Hepatocyte (in vitro differentiated cells): ENCODE results near the gene NOL12. TPM values are rescaled to one million over a fixed set of nuclear protein-coding genes. Genes with fewer than 3 reads are reported as not detected.

Experiments used
- DNase-seq: peaks from one replicate; pipeline ENCODE4 v3.0.0-alpha.2; 2016; ENCODE audit warnings: low spot score
- H2AFZ ChIP-seq: fragments of 200-600 bp; sonication (generic); 2 replicates; pipeline ENCODE4 v1.6.0; 2016; ENCODE audit warnings: antibody characterized with exemption, mild to moderate bottlenecking
- H3K27ac ChIP-seq: fragments of 200-600 bp; sonication (generic); 2 replicates; pipeline ENCODE4 v1.5.1; 2016; ENCODE audit warnings: mild to moderate bottlenecking
- H3K27me3 ChIP-seq: fragments of 200-600 bp; sonication (generic); 2 replicates; pipeline ENCODE4 v1.6.1; 2016
- H3K36me3 ChIP-seq: fragments of 200-600 bp; sonication (generic); replicated peaks from 2 replicates; pipeline ENCODE4 v1.5.1; 2016; ENCODE audit warnings: low read depth; ENCODE audit not compliant: insufficient read depth
- H3K4me1 ChIP-seq: fragments of 200-600 bp; sonication (generic); 2 replicates; pipeline ENCODE4 v1.5.1; 2016; ENCODE audit warnings: mild to moderate bottlenecking, moderate library complexity; ENCODE audit not compliant: insufficient read depth
- H3K4me2 ChIP-seq: fragments of 200-600 bp; sonication (generic); 2 replicates; pipeline ENCODE4 v1.6.0; 2016
- H3K4me3 ChIP-seq: fragments of 200-600 bp; sonication (generic); 2 replicates; pipeline ENCODE4 v1.5.1; 2016; ENCODE audit warnings: mild to moderate bottlenecking
- H3K79me2 ChIP-seq: fragments of 200-600 bp; sonication (generic); 2 replicates; pipeline ENCODE4 v1.6.0; 2017; ENCODE audit warnings: mild to moderate bottlenecking
- H3K9me2 ChIP-seq: fragments of 200-600 bp; sonication (generic); replicated peaks from 2 replicates; pipeline ENCODE4 v1.6.0; 2017; ENCODE audit warnings: mild to moderate bottlenecking; ENCODE audit not compliant: insufficient read depth
- H3K9me3 ChIP-seq: fragments of 200-600 bp; sonication (generic); 2 replicates; pipeline ENCODE4 v1.5.1; 2016; ENCODE audit warnings: low read depth, mild to moderate bottlenecking
- H4K20me1 ChIP-seq: fragments of 200-600 bp; sonication (generic); 2 replicates; pipeline ENCODE4 v1.6.0; 2016; ENCODE audit warnings: mild to moderate bottlenecking; ENCODE audit not compliant: insufficient read depth, poor library complexity, severe bottlenecking
- CTCF ChIP-seq: fragments of 200-600 bp; sonication (generic); IDR thresholded peaks from 2 replicates; pipeline ENCODE4 v1.5.1; 2016; ENCODE audit warnings: antibody characterized with exemption, mild to moderate bottlenecking; ENCODE audit not compliant: poor library complexity
- EZH2 ChIP-seq: fragments of 200-600 bp; sonication (generic); IDR thresholded peaks from 2 replicates; pipeline ENCODE4 v1.6.1; 2016; ENCODE audit warnings: antibody characterized with exemption, mild to moderate bottlenecking, borderline replicate concordance
- EZH2phosphoT487 ChIP-seq: fragments of 200-600 bp; sonication (generic); IDR thresholded peaks from one replicate; pipeline ENCODE4 v1.6.1; 2018; ENCODE audit warnings: antibody characterized with exemption, mild to moderate bottlenecking, low read depth, moderate library complexity; ENCODE audit not compliant: unreplicated experiment, severe bottlenecking
- WGBS: methylation state at CpG from one replicate; pipeline ENCODE4 v1.1.6; 2016; ENCODE audit warnings: low lambda C conversion rate; ENCODE audit errors: missing lambda C conversion rate; 5-methylcytosine and 5-hydroxymethylcytosine counted together
- polyA plus RNA-seq: library from polyadenylated mRNA; unstranded; fragments of >200 nt; fragmentation: Nextera tagmentation; extraction: Ambion mirVana; gene quantifications from 2 replicates; pipeline ENCODE4 v1.2.1, GENCODE V29; 2016
- total RNA-seq: library from RNA; depleted of rRNA; stranded (reverse); fragments of >200 nt; gene quantifications from 2 replicates; pipeline ENCODE4 v1.2.3, GENCODE V29; 2014

The NOL12 gene
- total and polyA plus RNA-seq, 2 experiments from 2014 or later = 11.4 to 27.6 TPM

GRCh38 chr22:37665487-37665886 is 20.7 kb upstream of the NOL12 start:
- Histone ChIP-seq H2AFZ (no peak overlapping the region), H4K20me1 (peaks cover 5% of the 10 kb centered on the region), H3K36me3 (no peaks in the 10 kb centered on the region), H3K4me3 (no peak overlapping the region), H3K79me2 (peaks cover 46% of the 10 kb centered on the region), H3K27me3 (no peaks in the 10 kb centered on the region), H3K4me2 (no peak overlapping the region), H3K9me2 (no peaks in the 10 kb centered on the region), H3K4me1 (peaks cover 12% of the 10 kb centered on the region), H3K9me3 (no peaks in the 10 kb centered on the region), H3K27ac (no peak overlapping the region)
- TF ChIP-seq CTCF = no peak
- TF ChIP-seq EZH2phosphoT487 = no peak
- no peak for TF ChIP-seq EZH2
- 97% methylated on average over 21 of the region's 24 CpGs for WGBS
- DNase-seq = no peak

- Histone ChIP-seq H2AFZ (no peak overlapping the region), H3K4me3 (no peak overlapping the region), H3K4me2 (no peak overlapping the region)
Measured at GRCh38 chr22:37669586-37669985, 16.6 kb upstream of the NOL12 start.

GRCh38 chr22:37672206-37672919 is 13.8 kb upstream of the NOL12 start:
- Histone ChIP-seq H3K4me3 (no peak overlapping the region), H3K36me3 (no peaks in the 10 kb centered on the region), H3K79me2 (peaks cover 12% of the 10 kb centered on the region), H3K9me2 (no peaks in the 10 kb centered on the region), H4K20me1 (peaks cover under 1% of the 10 kb centered on the region), H3K27me3 (no peaks in the 10 kb centered on the region), H3K4me2 (no peak overlapping the region), H3K27ac (no peak overlapping the region), H2AFZ (no peak overlapping the region), H3K9me3 (no peaks in the 10 kb centered on the region), H3K4me1 (peaks cover 10% of the 10 kb centered on the region)
- no peak for DNase-seq
- TF ChIP-seq EZH2phosphoT487 (no peak), EZH2 (no peak), CTCF (no peak)
- WGBS = 89% methylated on average over 15 of the region's 15 CpGs

More at GRCh38 chr22:37669586-37669985, 16.6 kb upstream of the NOL12 start:
- Histone ChIP-seq H3K79me2 (peaks cover 11% of the 10 kb centered on the region), H3K9me2 (no peaks in the 10 kb centered on the region), H3K4me1 (peaks cover 5% of the 10 kb centered on the region), H4K20me1 (no peaks in the 10 kb centered on the region), H3K27ac (no peak overlapping the region), H3K9me3 (no peaks in the 10 kb centered on the region), H3K27me3 (no peaks in the 10 kb centered on the region), H3K36me3 (no peaks in the 10 kb centered on the region)
- TF ChIP-seq EZH2phosphoT487 (no peak), EZH2 (no peak), CTCF (no peak)
- no peak for DNase-seq
- WGBS = 86% methylated on average over 6 of the region's 6 CpGs

- WGBS = 84% methylated on average over 11 of the region's 11 CpGs
- Histone ChIP-seq H3K36me3 (no peaks in the 10 kb centered on the region), H4K20me1 (peaks cover 7% of the 10 kb centered on the region), H3K79me2 (peaks cover 12% of the 10 kb centered on the region), H3K9me2 (no peaks in the 10 kb centered on the region), H3K27ac (no peak overlapping the region), H3K4me3 (no peak overlapping the region), H3K27me3 (no peaks in the 10 kb centered on the region), H3K4me1 (peaks cover 10% of the 10 kb centered on the region), H3K4me2 (no peak overlapping the region), H3K9me3 (no peaks in the 10 kb centered on the region), H2AFZ (no peak overlapping the region)
- TF ChIP-seq EZH2 (no peak), CTCF (no peak), EZH2phosphoT487 (no peak)
- DNase-seq = no peak
Measured at GRCh38 chr22:37672920-37673455, 13.2 kb upstream of the NOL12 start.
